Rectal smooth muscle tissue (tissue), 1 donor: ENCODE data around the gene ST8SIA4.

Experiments
- H3K27ac ChIP-seq: one replicate; pipeline ENCODE4 v1.7.0; 2013; ENCODE audit warnings: low read depth, low read length, inconsistent platforms
- H3K27me3 ChIP-seq: one replicate; pipeline ENCODE4 v1.7.0; 2013; ENCODE audit warnings: low read length; ENCODE audit not compliant: control insufficient read depth, insufficient read depth
- H3K36me3 ChIP-seq: one replicate; pipeline ENCODE4 v1.7.0; 2013; ENCODE audit warnings: low read length; ENCODE audit not compliant: control insufficient read depth, insufficient read depth
- H3K4me1 ChIP-seq: one replicate; pipeline ENCODE4 v1.7.0; 2013; ENCODE audit warnings: low read length; ENCODE audit not compliant: control insufficient read depth, insufficient read depth
- H3K4me3 ChIP-seq: one replicate; pipeline ENCODE4 v1.7.0; 2013; ENCODE audit warnings: low read length
- H3K9ac ChIP-seq: one replicate; pipeline ENCODE4 v1.7.0; 2013; ENCODE audit warnings: low read length

The ST8SIA4 gene, protein sequence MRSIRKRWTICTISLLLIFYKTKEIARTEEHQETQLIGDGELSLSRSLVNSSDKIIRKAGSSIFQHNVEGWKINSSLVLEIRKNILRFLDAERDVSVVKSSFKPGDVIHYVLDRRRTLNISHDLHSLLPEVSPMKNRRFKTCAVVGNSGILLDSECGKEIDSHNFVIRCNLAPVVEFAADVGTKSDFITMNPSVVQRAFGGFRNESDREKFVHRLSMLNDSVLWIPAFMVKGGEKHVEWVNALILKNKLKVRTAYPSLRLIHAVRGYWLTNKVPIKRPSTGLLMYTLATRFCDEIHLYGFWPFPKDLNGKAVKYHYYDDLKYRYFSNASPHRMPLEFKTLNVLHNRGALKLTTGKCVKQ

DNA sequence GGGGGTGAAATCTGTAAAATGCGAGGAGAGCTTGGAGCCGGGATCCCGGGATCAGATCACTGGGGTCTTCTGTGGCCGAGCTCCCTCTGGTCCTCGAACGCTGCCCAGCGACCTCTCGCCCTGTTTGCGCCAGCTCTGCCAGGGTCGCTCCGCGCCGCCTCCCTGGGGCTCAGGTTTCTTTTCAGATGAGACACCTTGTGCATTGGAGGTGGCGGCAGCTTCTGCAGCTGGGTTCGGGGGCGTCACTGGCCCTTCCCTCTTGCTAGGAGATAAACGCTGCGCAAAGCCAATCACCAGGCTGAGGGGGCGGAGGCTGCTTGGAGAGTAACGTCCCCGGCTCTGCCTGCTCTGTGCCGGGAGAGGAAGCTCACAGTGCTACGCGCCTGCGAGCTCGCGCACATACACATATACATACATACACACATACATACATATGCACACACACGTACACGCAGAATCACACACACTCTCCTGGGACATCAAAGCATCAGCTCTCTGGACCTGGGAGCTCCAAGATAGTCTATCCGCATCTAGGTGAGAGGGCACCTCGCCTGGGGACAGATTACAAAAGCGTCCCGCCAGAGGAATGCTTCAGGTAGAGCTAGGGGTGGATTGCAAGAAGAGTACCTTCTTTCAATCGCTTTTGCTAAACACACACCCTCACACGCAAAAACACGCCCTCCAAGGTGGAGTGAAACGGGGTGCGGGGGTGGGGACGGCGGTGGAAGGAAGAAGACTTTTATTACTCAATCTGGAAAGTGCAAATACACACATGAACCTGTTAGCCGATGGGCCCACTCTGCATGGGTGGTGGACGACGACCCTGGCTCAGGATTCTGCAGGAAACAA, at the start of gene ST8SIA4:
Gene ST8SIA4, minus strand, starts transcription at position 244 of the 849 bp plus-strand sequence. CDS start 327 bp downstream, outside the sequence.
- Histone ChIP-seq H3K9ac (no peak within 1 kb of the TSS), H3K27ac (no peak within 1 kb of the TSS)

DNA sequence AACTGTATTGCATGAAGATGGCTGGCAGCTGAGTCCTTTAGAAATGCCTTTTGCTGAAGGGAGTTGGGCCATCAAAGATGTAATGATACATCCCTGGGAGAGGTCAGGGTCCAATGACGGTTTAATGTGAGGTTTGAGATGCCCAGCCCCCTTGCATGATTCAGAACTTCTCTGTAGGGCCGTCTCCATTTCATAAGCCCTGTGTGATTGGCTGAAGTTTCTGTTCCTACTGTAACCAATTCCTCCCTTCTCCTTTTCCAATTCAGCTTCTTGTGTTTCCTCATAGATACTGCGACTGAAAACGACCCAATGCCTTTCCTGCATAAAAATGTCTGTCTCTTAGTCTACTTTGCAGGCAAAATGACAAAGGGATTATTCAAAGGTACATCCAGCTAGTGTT, 47.9 kb upstream of the ST8SIA4 start:
- Histone ChIP-seq H3K27me3 (no peaks in the 10 kb centered on the region), H3K4me1 (no peaks in the 10 kb centered on the region), H3K9ac (no peak overlapping the region), H3K4me3 (no peak overlapping the region), H3K36me3 (no peaks in the 10 kb centered on the region), H3K27ac (no peak overlapping the region)

More for the DNA sequence above, at the start of gene ST8SIA4:
- H3K4me3 ChIP-seq = peak within 1 kb of the TSS; percentile 76
- no peaks in the 10 kb centered on the region for H3K36me3 ChIP-seq
- peaks cover 3% of the 10 kb centered on the region for H3K27me3 ChIP-seq
- H3K4me1 ChIP-seq = no peaks in the 10 kb centered on the region

DNA sequence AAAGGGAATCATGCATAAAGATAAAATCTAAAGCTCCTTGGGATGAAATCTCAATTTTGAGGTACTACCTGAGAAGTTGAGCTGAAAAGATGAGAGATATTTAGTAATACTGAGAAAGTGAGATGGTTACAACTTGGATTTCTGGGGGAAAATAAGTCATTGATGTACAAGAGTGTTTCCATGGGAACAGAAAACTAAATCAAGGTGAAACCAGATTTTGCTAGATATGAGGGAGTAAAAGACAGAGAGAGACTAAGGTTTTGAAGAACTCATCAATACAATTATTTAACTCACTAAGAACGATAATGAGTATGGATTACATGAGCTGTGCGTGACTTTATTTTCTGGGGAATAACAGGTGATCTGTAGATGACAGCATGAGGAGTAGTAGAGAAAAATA, 10.2 kb upstream of the ST8SIA4 start:
- Histone ChIP-seq H3K9ac (no peak overlapping the region), H3K4me3 (no peak overlapping the region), H3K36me3 (no peaks in the 10 kb centered on the region)

DNA sequence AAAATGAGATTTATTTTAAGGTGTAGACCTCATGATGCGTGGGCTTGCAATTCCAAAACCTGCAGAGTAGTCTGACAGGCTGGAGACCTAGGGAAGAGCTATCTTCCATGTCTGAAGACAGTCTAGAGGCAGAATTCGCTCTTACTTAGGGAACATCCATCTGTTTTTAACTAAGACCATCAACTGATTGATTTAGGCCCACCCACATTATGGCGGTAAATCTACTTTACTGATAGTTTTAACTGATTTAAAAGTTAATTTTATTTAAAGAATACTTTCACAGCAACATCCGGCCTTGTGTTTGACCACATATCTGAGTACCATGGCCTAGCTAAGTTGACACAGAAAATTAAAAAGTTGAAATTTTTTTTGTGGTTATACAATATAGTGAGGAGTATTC, 6.0 kb upstream of the ST8SIA4 start:
- no peak overlapping the region for H3K4me3 ChIP-seq
- no peaks in the 10 kb centered on the region for H3K4me1 ChIP-seq
- no peaks in the 10 kb centered on the region for H3K27me3 ChIP-seq
- no peaks in the 10 kb centered on the region for H3K36me3 ChIP-seq
- no peak overlapping the region for H3K27ac ChIP-seq
- H3K9ac ChIP-seq = no peak overlapping the region

More for the DNA sequence above, 10.2 kb upstream of the ST8SIA4 start:
- Histone ChIP-seq H3K4me1 (no peaks in the 10 kb centered on the region), H3K27me3 (no peaks in the 10 kb centered on the region), H3K27ac (no peak overlapping the region)

DNA sequence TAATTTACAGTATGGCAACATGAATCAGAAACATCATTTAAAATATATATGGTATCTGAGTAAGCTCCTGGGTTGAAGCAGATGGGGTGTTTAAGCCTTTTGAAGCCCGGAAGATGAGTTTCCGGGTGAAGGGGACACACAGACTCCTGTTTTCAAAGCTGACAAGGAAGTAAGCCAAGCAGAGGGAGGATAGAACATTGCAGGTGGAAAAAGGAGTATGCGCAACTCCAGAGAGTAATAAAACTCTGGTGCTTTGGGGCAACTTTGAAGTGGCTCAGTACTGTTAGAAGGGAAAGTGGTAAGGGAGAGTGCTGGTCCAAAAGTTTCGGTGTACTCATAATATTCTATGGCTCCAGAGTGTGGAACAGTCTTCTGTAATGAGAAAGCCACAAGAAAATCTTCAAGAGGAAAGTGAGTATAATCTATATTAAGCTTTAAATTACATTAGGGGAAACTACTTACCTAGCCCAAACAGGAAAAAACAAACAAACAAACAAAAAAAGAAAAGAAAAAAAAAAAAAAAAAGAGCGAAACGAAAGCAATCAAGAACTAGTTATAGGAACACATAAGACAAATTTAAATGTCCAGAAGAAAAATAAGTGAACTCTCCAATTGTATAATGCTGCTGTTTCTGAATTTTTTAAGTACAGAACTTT, 2.3 kb upstream of the ST8SIA4 start:
- no peak overlapping the region for H3K9ac ChIP-seq
- H3K27ac ChIP-seq = no peak overlapping the region
- peaks cover 3% of the 10 kb centered on the region for H3K27me3 ChIP-seq
- no peaks in the 10 kb centered on the region for H3K36me3 ChIP-seq
- H3K4me1 ChIP-seq = no peaks in the 10 kb centered on the region
- H3K4me3 ChIP-seq = peak overlapping the region; percentile 44

DNA sequence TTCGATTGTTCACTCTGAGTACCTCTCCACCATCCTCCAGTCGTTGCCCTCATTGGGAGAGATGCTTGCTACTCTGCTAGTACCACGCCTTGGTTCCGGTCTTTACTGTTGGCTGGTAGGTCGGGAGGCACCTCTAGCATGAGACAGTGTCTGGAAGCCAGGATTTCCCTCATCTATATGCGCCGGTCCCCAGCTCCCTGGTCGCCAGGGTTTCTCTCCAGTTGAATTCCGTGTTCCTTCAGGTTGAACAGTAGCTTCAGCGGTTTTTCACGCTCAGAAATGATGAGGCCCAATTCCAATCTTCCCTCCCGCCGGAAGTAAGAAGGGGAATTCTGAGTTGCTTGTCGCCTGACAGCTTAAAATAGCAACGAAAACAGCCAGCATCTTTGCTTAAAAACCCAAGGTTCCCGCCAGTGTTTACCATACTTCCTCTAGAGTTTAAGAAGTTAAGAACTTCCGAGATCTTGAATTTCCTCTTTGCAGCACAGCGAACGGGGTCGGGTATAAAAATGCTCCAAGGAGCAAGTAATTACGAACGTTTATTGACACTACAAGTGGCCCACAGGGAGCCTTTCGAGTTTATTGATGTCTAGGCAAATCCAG, 1.3 kb upstream of the ST8SIA4 start:
- Histone ChIP-seq H3K9ac (peak overlapping the region; percentile 16), H3K27me3 (peaks cover 3% of the 10 kb centered on the region), H3K27ac (no peak overlapping the region), H3K4me1 (no peaks in the 10 kb centered on the region), H3K4me3 (peak overlapping the region; percentile 76), H3K36me3 (no peaks in the 10 kb centered on the region)

DNA sequence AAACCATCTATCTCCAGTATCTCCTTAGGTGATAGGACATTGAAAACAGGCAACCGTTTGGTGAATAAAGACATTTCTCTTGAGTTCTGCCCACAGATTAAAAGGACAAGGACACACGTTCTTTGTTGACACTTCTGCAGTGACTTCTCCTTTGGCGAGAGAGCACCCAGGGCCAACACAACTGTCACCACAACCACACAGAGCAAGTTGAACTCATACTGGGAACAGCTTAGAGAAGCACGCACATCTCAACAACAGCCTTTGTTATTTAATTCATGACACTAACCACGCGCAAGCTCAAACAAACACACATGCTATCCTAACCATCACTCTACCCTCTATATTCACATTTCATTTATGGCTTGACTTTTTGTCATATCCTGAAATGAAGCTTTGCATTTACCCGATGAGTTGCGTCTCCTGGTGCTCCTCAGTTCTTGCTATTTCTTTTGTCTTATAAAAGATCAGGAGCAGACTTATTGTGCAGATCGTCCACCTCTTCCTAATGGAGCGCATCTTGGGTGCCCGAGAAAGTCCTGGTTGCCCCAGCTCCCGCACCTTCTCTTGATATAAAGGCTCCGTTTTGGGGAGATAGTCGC, 543 bp downstream of the ST8SIA4 start:
- H3K36me3 ChIP-seq = no peaks in the 10 kb centered on the region
- peak overlapping the region; percentile 76 for H3K4me3 ChIP-seq
- H3K27ac ChIP-seq = no peak overlapping the region
- no peak overlapping the region for H3K9ac ChIP-seq
- H3K27me3 ChIP-seq = peaks cover 3% of the 10 kb centered on the region
- no peaks in the 10 kb centered on the region for H3K4me1 ChIP-seq

DNA sequence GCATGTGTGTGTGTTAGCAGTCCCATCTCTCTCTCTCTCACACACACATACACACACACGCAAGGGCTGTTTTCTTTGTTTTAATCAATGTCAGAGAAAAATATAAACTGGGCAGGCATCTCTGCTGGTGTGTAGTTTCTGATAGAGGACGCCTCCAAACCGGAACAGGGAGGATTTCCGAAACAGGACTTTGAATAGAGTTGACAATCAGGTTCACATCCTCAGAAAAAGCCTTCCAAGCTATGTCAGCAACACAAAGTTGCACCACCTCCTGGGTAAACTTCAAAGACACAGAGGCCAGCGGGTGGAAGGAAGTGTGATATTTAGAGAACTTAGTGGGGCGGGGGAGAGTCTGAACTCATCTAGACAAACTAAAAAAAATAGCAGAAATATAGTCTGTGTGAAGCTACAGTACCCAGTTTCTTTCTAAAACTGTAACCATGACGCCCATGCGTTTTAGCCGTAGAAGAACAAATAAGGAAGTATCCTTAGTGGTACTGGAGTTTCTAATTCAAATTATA, 1.2 kb downstream of the ST8SIA4 start:
- Histone ChIP-seq H3K9ac (no peak overlapping the region), H3K4me3 (peak overlapping the region; percentile 76), H3K27me3 (peaks cover 3% of the 10 kb centered on the region), H3K36me3 (no peaks in the 10 kb centered on the region), H3K4me1 (no peaks in the 10 kb centered on the region), H3K27ac (no peak overlapping the region)

DNA sequence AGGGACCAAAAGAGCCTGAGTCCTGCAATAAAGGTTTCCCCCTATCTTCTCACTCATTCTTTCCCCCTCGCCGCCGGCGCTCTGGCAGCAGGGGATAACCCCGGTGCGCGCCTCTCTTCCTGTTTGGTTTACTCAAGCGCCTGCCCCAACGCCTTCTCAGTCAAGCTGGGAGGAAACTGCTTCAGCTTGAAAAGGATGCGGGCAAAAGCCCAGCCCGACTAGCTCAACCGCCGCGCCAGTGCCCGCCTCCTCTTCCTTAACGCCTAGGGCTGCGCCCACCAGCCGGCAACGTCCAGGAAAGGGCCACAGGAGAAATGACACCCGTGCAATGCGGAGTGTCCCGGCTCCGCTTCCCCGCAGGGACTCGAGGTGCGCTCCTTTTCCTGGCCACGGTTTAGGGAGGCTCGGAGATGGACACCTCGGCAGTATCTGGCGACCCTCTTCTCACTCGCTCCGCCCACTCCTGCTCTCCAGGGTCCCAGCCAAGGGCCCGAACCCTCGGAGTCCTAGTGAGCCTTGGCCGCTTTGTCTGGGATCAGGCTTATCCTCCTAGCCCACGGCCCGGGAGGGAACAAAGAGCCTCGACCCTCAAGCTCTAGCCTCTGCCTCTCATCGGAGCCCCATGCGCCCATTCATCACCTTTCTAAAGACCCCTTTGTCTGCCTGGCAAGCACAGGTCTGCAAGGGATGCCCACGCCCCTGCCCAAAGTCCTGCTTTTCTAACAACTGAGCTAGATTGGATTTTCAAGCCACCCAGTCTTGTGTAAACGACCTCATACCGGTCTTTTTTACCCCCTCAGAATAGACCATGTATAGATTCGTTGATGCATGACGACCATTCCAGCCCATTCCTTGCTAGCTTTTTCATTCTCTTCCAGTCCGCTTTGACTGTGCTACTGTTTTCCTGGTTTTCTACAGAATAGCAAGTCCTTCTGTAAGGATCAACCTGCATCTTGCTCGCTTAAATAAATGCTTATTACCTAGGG, 2.0 kb downstream of the ST8SIA4 start:
- peak overlapping the region; percentile 76 for H3K4me3 ChIP-seq
- no peaks in the 10 kb centered on the region for H3K4me1 ChIP-seq
- H3K9ac ChIP-seq = peak overlapping the region; percentile 8
- H3K27ac ChIP-seq = no peak overlapping the region
- H3K27me3 ChIP-seq = peaks cover 3% of the 10 kb centered on the region
- H3K36me3 ChIP-seq = no peaks in the 10 kb centered on the region

DNA sequence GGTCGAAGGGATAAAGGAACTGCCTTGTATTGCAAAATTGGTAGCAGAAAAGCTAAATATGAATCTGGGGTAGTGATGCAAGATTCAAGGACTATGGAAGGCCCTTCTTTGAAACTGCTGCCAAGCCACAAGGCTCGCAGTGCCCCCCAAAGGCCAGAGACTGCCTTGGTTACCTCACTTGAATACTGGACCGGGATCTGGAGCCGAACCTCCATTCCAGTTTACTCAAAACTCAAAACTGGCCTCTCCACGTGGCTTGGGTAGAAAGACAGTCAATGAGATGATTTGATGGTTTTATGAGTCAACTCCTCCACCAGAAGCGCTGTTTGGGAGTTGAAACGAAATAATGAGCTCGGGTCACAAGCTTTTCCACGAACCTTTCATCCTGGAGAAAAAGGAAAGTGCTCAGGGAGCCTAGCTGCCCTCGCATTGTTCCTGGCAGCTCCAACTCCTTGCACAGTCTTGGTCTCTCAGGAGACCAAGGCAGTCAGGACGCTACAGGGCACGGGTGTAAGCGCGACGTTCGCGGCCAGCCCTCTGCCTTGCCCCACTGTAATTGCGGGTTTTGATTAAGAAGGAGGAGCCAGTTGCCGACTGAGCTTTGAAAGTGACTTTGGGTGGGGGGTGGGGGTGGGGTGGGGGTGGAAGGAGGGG, 2.8 kb downstream of the ST8SIA4 start:
- no peak overlapping the region for H3K27ac ChIP-seq
- no peak overlapping the region for H3K9ac ChIP-seq
- no peaks in the 10 kb centered on the region for H3K4me1 ChIP-seq
- H3K36me3 ChIP-seq = no peaks in the 10 kb centered on the region
- peak overlapping the region; percentile 76 for H3K4me3 ChIP-seq
- peaks cover 3% of the 10 kb centered on the region for H3K27me3 ChIP-seq
